NCI-H187 treated with DMSO at 0.1 percent for 48 hours (cell line): ENCODE measurements around the gene SLC16A11.
"Not testable (repeated sequence)": the region's sequence is repeated elsewhere in the genome, so short reads cannot be mapped to it uniquely, and the experiment has no call there.

Experiments
- DNase-seq: peaks from one replicate; lab custom pipeline; 2025; lab: John Stamatoyannopoulos, UW

Gene SLC16A11

GRCh38 chr17:7043497-7044198, at the start of gene SLC16A11:
SLC16A11 (minus strand) TSS chr17:7044092; CDS start chr17:7043513, 579 bp downstream.
- no peak for DNase-seq

GRCh38 chr17:7091311-7092005, 47.6 kb upstream of the SLC16A11 start:
- not testable (repeated sequence) for DNase-seq

- DNase-seq: not testable (repeated sequence)
These were observed 45.7 kb upstream of the SLC16A11 start for GRCh38 chr17:7089570-7089969.

- DNase-seq: not testable (repeated sequence)
These were observed 44.5 kb upstream of the SLC16A11 start for GRCh38 chr17:7088442-7088841.

- DNase-seq: no peak
These were observed 40.2 kb upstream of the SLC16A11 start for GRCh38 chr17:7084088-7084487.

- no peak for DNase-seq
These were observed 39.7 kb upstream of the SLC16A11 start for GRCh38 chr17:7083592-7083991.

GRCh38 chr17:7081341-7082062, 37.6 kb upstream of the SLC16A11 start:
- no peak for DNase-seq

GRCh38 chr17:7080456-7081041, 36.7 kb upstream of the SLC16A11 start:
- no peak for DNase-seq

- DNase-seq: no peak
These were observed 35.9 kb upstream of the SLC16A11 start, which contains the start of gene CLEC10A for GRCh38 chr17:7079581-7080455. CLEC10A (minus strand) TSS chr17:7080251; CDS start chr17:7078812, 1,439 bp downstream.

GRCh38 chr17:7078711-7079110, 34.8 kb upstream of the SLC16A11 start:
- no peak for DNase-seq

GRCh38 chr17:7077911-7078546, 34.1 kb upstream of the SLC16A11 start:
- no peak for DNase-seq

GRCh38 chr17:7074931-7075330, 31.0 kb upstream of the SLC16A11 start:
- no peak for DNase-seq

- no peak for DNase-seq
These were observed 28.5 kb upstream of the SLC16A11 start for GRCh38 chr17:7072406-7072805.

GRCh38 chr17:7070712-7071111, 26.8 kb upstream of the SLC16A11 start:
- no peak for DNase-seq

- no peak for DNase-seq
These were observed 24.4 kb upstream of the SLC16A11 start for GRCh38 chr17:7068268-7068667.

- DNase-seq: no peak
These were observed 23.3 kb upstream of the SLC16A11 start for GRCh38 chr17:7067198-7067597.

- DNase-seq: no peak
These were observed 20.4 kb upstream of the SLC16A11 start for GRCh38 chr17:7064261-7064660.

- DNase-seq: no peak
These were observed 19.7 kb upstream of the SLC16A11 start for GRCh38 chr17:7063518-7064094.

GRCh38 chr17:7060165-7060891, 16.4 kb upstream of the SLC16A11 start:
- DNase-seq: no peak
